Effector memory CD4-positive, alpha-beta T cell (primary cell): Measurements from ENCODE around the gene MYO5B.

Experiments used
- DNase-seq, 3 donors: peaks; one replicate each; pipeline ENCODE4 v3.0.0-alpha.2; 2020
- H3K27ac ChIP-seq: 2 replicates; pipeline ENCODE4 v1.7.0; 2013; ENCODE audit warnings: mild to moderate bottlenecking, low read length, moderate library complexity; ENCODE audit not compliant: insufficient read depth, poor library complexity, severe bottlenecking
- H3K27me3 ChIP-seq: replicated peaks from 2 replicates; pipeline ENCODE4 v1.7.0; 2013; ENCODE audit warnings: mild to moderate bottlenecking, low read length; ENCODE audit not compliant: insufficient read depth, control insufficient read depth, poor library complexity, severe bottlenecking
- H3K36me3 ChIP-seq: 2 replicates; pipeline ENCODE4 v1.7.0; 2013; ENCODE audit warnings: mild to moderate bottlenecking, low read length, moderate library complexity; ENCODE audit not compliant: control insufficient read depth, insufficient read depth
- H3K4me1 ChIP-seq: 2 replicates; pipeline ENCODE4 v1.7.0; 2013; ENCODE audit warnings: low read length, mild to moderate bottlenecking; ENCODE audit not compliant: control insufficient read depth, insufficient read depth, poor library complexity, severe bottlenecking
- H3K4me3 ChIP-seq: 2 replicates; pipeline ENCODE4 v1.7.0; 2013; ENCODE audit warnings: low read length, low read depth, mild to moderate bottlenecking; ENCODE audit not compliant: insufficient read depth, poor library complexity, severe bottlenecking
- H3K9me3 ChIP-seq: 2 replicates; pipeline ENCODE4 v1.7.0; 2013; ENCODE audit warnings: mild to moderate bottlenecking, low read length, moderate library complexity; ENCODE audit not compliant: control insufficient read depth

MYO5B gene

GRCh38 chr18:50117863-50118262, 77.1 kb downstream of the MYO5B start:
- Histone ChIP-seq H3K27ac (no peak overlapping the region), H3K36me3 (no peaks in the 10 kb centered on the region), H3K4me3 (no peak overlapping the region), H3K4me1 (no peaks in the 10 kb centered on the region), H3K9me3 (no peaks in the 10 kb centered on the region), H3K27me3 (no peaks in the 10 kb centered on the region)
- no peak for DNase-seq

GRCh38 chr18:50115095-50115494, 79.9 kb downstream of the MYO5B start:
- Histone ChIP-seq H3K4me3 (no peak overlapping the region), H3K27ac (no peak overlapping the region), H3K36me3 (no peaks in the 10 kb centered on the region), H3K9me3 (no peaks in the 10 kb centered on the region), H3K4me1 (no peaks in the 10 kb centered on the region), H3K27me3 (no peaks in the 10 kb centered on the region)
- no peak for DNase-seq

- Histone ChIP-seq H3K4me1 (no peaks in the 10 kb centered on the region), H3K27ac (no peak overlapping the region), H3K4me3 (no peak overlapping the region), H3K9me3 (no peaks in the 10 kb centered on the region), H3K27me3 (no peaks in the 10 kb centered on the region), H3K36me3 (no peaks in the 10 kb centered on the region)
- DNase-seq, result no peak
Observed at GRCh38 chr18:50114448-50114847, 80.5 kb downstream of the MYO5B start.

- no peak for DNase-seq
- H3K36me3 ChIP-seq, result no peaks in the 10 kb centered on the region
- H3K27me3 ChIP-seq, result no peaks in the 10 kb centered on the region
- no peak overlapping the region for H3K4me3 ChIP-seq
- no peak overlapping the region for H3K27ac ChIP-seq
- no peaks in the 10 kb centered on the region for H3K4me1 ChIP-seq
- no peaks in the 10 kb centered on the region for H3K9me3 ChIP-seq
Observed at GRCh38 chr18:50113726-50114125, 81.2 kb downstream of the MYO5B start.

GRCh38 chr18:50111398-50111797, 83.5 kb downstream of the MYO5B start:
- no peak for DNase-seq
- Histone ChIP-seq H3K27me3 (no peaks in the 10 kb centered on the region), H3K27ac (no peak overlapping the region)

GRCh38 chr18:50107468-50107977, 87.4 kb downstream of the MYO5B start:
- DNase-seq, result no peak
- no peaks in the 10 kb centered on the region for H3K36me3 ChIP-seq

More at GRCh38 chr18:50111398-50111797, 83.5 kb downstream of the MYO5B start:
- Histone ChIP-seq H3K4me3 (no peak overlapping the region), H3K4me1 (no peaks in the 10 kb centered on the region), H3K9me3 (no peaks in the 10 kb centered on the region), H3K36me3 (no peaks in the 10 kb centered on the region)

GRCh38 chr18:50105027-50105426, 89.9 kb downstream of the MYO5B start:
- H3K27me3 ChIP-seq, result no peaks in the 10 kb centered on the region
- H3K36me3 ChIP-seq, result no peaks in the 10 kb centered on the region
- no peak overlapping the region for H3K27ac ChIP-seq
- DNase-seq, result no peak
- H3K4me3 ChIP-seq, result no peak overlapping the region
- H3K9me3 ChIP-seq, result no peaks in the 10 kb centered on the region
- H3K4me1 ChIP-seq, result no peaks in the 10 kb centered on the region

More at GRCh38 chr18:50107468-50107977, 87.4 kb downstream of the MYO5B start:
- no peak overlapping the region for H3K4me3 ChIP-seq
- no peaks in the 10 kb centered on the region for H3K4me1 ChIP-seq
- no peaks in the 10 kb centered on the region for H3K27me3 ChIP-seq
- H3K9me3 ChIP-seq, result no peaks in the 10 kb centered on the region
- H3K27ac ChIP-seq, result no peak overlapping the region

GRCh38 chr18:50104421-50104820, 90.5 kb downstream of the MYO5B start:
- Histone ChIP-seq H3K27ac (no peak overlapping the region), H3K36me3 (no peaks in the 10 kb centered on the region), H3K4me1 (no peaks in the 10 kb centered on the region), H3K9me3 (no peaks in the 10 kb centered on the region), H3K27me3 (no peaks in the 10 kb centered on the region), H3K4me3 (no peak overlapping the region)
- DNase-seq, result no peak

GRCh38 chr18:50099725-50100407, 95.1 kb downstream of the MYO5B start:
- no peak for DNase-seq
- no peak overlapping the region for H3K27ac ChIP-seq

GRCh38 chr18:50097702-50098101, 97.2 kb downstream of the MYO5B start:
- no peaks in the 10 kb centered on the region for H3K9me3 ChIP-seq
- no peaks in the 10 kb centered on the region for H3K36me3 ChIP-seq
- H3K4me3 ChIP-seq, result no peak overlapping the region
- DNase-seq, result no peak
- no peaks in the 10 kb centered on the region for H3K27me3 ChIP-seq
- H3K27ac ChIP-seq, result no peak overlapping the region
- H3K4me1 ChIP-seq, result no peaks in the 10 kb centered on the region

More at GRCh38 chr18:50099725-50100407, 95.1 kb downstream of the MYO5B start:
- H3K4me3 ChIP-seq, result no peak overlapping the region
- H3K4me1 ChIP-seq, result no peaks in the 10 kb centered on the region
- H3K9me3 ChIP-seq, result no peaks in the 10 kb centered on the region
- H3K27me3 ChIP-seq, result no peaks in the 10 kb centered on the region
- H3K36me3 ChIP-seq, result no peaks in the 10 kb centered on the region
